ENCODE measurements around the gene NLRP6. TPM values are rescaled to one million over a fixed set of nuclear protein-coding genes. Genes with fewer than 3 reads are reported as not detected.
A peak's percentile ranks its signal among the peaks of the same experiment; 100 is the strongest.

NLRP6 gene
- total RNA-seq: 0.49 TPM

DNA sequence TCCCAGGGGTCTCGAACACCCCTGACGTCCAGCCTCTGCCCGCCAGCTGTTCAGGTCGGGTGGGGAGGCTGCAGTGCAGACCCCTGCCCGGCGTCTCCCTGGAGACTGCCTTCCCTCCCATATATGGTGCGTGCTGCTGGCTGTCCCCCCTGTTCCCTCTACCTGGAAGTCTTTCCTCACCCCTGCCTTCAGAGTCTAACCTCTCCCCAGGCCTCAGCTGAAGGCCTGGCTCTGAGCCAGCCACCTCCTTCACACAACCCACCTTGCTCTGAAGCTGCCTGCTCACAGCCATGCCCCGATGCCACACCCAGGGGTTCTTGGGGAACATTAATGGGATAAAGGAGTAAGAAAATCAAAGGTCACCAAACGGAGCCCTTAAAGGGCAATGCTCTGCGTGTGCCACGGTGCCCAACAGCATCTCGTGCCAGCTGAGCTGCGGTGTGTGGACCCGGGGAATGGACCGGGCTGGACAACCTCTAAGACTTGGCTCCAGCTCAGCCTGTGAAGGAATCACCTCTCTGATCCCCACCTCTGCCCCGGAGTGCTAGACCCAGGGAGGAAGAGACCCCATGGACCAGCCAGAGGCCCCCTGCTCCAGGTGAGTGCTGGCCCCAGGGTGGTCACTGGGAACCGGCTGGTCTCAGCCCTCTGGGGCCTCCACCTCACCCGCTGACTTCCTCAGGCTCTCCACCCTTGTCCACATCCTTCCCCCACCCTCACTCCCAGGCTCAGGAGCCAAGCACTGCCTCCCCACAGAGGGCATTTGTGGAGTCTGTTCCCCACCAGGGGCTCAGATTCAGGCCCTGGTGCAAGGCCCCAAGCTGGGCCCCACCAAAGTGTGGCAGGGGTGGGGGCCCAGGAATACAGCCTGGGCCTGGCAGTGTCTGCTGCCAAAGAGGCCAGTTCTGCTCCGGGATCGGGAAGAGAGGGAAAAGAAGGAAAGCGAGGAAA, at the start of gene NLRP6:
NLRP6 (plus strand) TSS at position 407 of the 951 bp plus-strand sequence; CDS start at position 570, 163 bp downstream.
- Histone ChIP-seq H3K4me3 (peak within 1 kb of the TSS; percentile 6 to 37), H3K36me3 (no peaks in the 10 kb centered on the region), H3K4me1 (peaks cover 21% of the 10 kb centered on the region), H3K27me3 (peaks cover 29% of the 10 kb centered on the region), H3K27ac (no peak within 1 kb of the TSS), H3K9me3 (no peaks in the 10 kb centered on the region)
- no peak for TF ChIP-seq POLR2AphosphoS5 (IDR thresholded peaks at IDR 0.05; ENCODE audit: insufficient read depth in 1 of 2, low read depth in 1 of 2)
- no peak for TF ChIP-seq POLR2A (IDR thresholded peaks at IDR 0.05)
- TF ChIP-seq, protein P1, sequence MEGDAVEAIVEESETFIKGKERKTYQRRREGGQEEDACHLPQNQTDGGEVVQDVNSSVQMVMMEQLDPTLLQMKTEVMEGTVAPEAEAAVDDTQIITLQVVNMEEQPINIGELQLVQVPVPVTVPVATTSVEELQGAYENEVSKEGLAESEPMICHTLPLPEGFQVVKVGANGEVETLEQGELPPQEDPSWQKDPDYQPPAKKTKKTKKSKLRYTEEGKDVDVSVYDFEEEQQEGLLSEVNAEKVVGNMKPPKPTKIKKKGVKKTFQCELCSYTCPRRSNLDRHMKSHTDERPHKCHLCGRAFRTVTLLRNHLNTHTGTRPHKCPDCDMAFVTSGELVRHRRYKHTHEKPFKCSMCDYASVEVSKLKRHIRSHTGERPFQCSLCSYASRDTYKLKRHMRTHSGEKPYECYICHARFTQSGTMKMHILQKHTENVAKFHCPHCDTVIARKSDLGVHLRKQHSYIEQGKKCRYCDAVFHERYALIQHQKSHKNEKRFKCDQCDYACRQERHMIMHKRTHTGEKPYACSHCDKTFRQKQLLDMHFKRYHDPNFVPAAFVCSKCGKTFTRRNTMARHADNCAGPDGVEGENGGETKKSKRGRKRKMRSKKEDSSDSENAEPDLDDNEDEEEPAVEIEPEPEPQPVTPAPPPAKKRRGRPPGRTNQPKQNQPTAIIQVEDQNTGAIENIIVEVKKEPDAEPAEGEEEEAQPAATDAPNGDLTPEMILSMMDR (IDR thresholded peaks at IDR 0.05): no peak
- intact Hi-C loops (cut with DNase I): no loop called here
- peak in 1 of 2 donors; percentile 67 for DNase-seq (ENCODE audit: extremely low spot score in 2 of 2)

- TF ChIP-seq POLR2A (IDR thresholded peaks at IDR 0.05) (no peak), POLR2AphosphoS5 (IDR thresholded peaks at IDR 0.05; ENCODE audit: insufficient read depth in 1 of 2, low read depth in 1 of 2) (no peak)
- TF ChIP-seq, protein P1 (IDR thresholded peaks at IDR 0.05): no peak
- Histone ChIP-seq H3K27me3 (no peaks in the 10 kb centered on the region), H3K36me3 (no peaks in the 10 kb centered on the region), H3K4me3 (no peak overlapping the region), H3K27ac (no peak overlapping the region), H3K9me3 (no peaks in the 10 kb centered on the region), H3K4me1 (peaks cover 9% of the 10 kb centered on the region)
- DNase-seq (ENCODE audit: extremely low spot score in 2 of 2): peak in 1 of 2 donors; percentile 62
- intact Hi-C loops (cut with DNase I): no loop called here
Observed at GRCh38 chr11:230431-230830, 47.8 kb upstream of the NLRP6 start.

- Histone ChIP-seq H3K27ac (no peak overlapping the region), H3K36me3 (no peaks in the 10 kb centered on the region), H3K27me3 (no peaks in the 10 kb centered on the region), H3K4me3 (no peak overlapping the region), H3K9me3 (no peaks in the 10 kb centered on the region), H3K4me1 (peaks cover 19% of the 10 kb centered on the region)
- TF ChIP-seq, protein P1 (IDR thresholded peaks at IDR 0.05): no peak
- no peak for TF ChIP-seq POLR2A (IDR thresholded peaks at IDR 0.05)
- TF ChIP-seq POLR2AphosphoS5 (IDR thresholded peaks at IDR 0.05; ENCODE audit: insufficient read depth in 1 of 2, low read depth in 1 of 2): no peak
- intact Hi-C loops (cut with DNase I): no loop called here
- DNase-seq (ENCODE audit: extremely low spot score in 2 of 2): peak in 1 of 2 donors; percentile 64
Observed at GRCh38 chr11:232783-233565, 45.2 kb upstream of the NLRP6 start.

DNA sequence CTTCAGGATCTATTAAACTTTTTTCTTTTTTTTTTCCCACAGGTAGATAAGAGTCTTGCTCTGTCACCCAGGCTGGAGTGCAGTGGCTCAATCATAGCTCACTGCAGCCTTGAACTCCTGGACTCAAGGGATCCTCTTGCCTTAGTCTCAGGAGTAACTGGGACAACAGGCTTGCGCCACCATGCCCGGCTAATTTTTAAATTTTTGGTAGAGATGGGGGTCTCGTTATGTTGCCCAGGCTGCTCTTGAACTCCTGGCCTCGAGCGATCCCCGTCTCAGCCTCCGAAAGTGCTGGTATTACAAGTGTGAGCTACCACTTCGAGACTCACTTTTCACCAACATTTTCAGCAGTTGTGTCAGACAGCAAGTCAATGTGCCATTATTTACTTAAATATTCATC, 43.0 kb upstream of the NLRP6 start:
- intact Hi-C loops (cut with DNase I): no loop called here
- Histone ChIP-seq H3K27ac (peak overlapping the region; percentile 90), H3K9me3 (no peaks in the 10 kb centered on the region), H3K4me3 (peak overlapping the region; percentile 60 to 92), H3K4me1 (peaks cover 25% of the 10 kb centered on the region), H3K27me3 (no peaks in the 10 kb centered on the region), H3K36me3 (peaks cover 0 to 6% of the 10 kb centered on the region in 2 donors)
- DNase-seq (ENCODE audit: extremely low spot score in 2 of 2): no peak
- TF ChIP-seq POLR2A (IDR thresholded peaks at IDR 0.05): no peak
- TF ChIP-seq, protein P1 (IDR thresholded peaks at IDR 0.05): no peak
- no peak for TF ChIP-seq POLR2AphosphoS5 (IDR thresholded peaks at IDR 0.05; ENCODE audit: insufficient read depth in 1 of 2, low read depth in 1 of 2)
